Cardiac muscle cell (in vitro differentiated cells and primary cell): ENCODE data around the gene CBLN3. TPM values are rescaled to one million over a fixed set of nuclear protein-coding genes. Genes with fewer than 3 reads are reported as not detected.
"Not testable (repeated sequence)": the region's sequence is repeated elsewhere in the genome, so short reads cannot be mapped to it uniquely, and the experiment has no call there.

ENCODE experiments used
- DNase-seq, 2 donors: peaks; one replicate each; pipeline versions ENCODE4 v3.0.0 to v3.0.0-alpha.2; 2010 to 2017; ENCODE audit warnings: low read depth in 1 of 2, low spot score in 1 of 2
- H3K27ac ChIP-seq: fragments of 200-600 bp; sonication (generic); 2 replicates; pipeline ENCODE4 v1.5.1; 2016
- H3K27me3 ChIP-seq: fragments of 200-600 bp; sonication (generic); 2 replicates; pipeline ENCODE4 v1.6.0; 2016; ENCODE audit warnings: control low read depth
- H3K36me3 ChIP-seq: fragments of 200-600 bp; sonication (generic); 2 replicates; pipeline ENCODE4 v1.5.1; 2016; ENCODE audit warnings: control low read depth
- H3K4me1 ChIP-seq: fragments of 200-600 bp; sonication (generic); 2 replicates; pipeline ENCODE4 v1.8.1; 2017; ENCODE audit warnings: low read depth, mild to moderate bottlenecking, mixed run types
- H3K4me3 ChIP-seq: fragments of 200-600 bp; sonication (generic); 2 replicates; pipeline ENCODE4 v1.5.1; 2016; ENCODE audit warnings: mild to moderate bottlenecking
- H3K9me3 ChIP-seq: fragments of 200-600 bp; sonication (generic); 2 replicates; pipeline ENCODE4 v1.5.1; 2017; ENCODE audit warnings: low read depth, mild to moderate bottlenecking, control low read depth
- polyA plus RNA-seq: library from polyadenylated mRNA; unstranded; fragments of >200 nt; fragmentation: Nextera tagmentation; extraction: Ambion mirVana; gene quantifications from 2 replicates; pipeline ENCODE4 v1.2.1, GENCODE V29; 2016
- total RNA-seq: library from RNA; depleted of rRNA; stranded (reverse); fragments of >200 nt; gene quantifications from 2 replicates; pipeline ENCODE4 v1.2.3, GENCODE V29; 2016
- TF ChIP-seq, protein P1 (sequence below): IDR thresholded peaks from 2 replicates; pipeline ENCODE4 v1.5.1; 2012; ENCODE audit warnings: low read depth, mild to moderate bottlenecking, low read length

CBLN3 gene
- total and polyA plus RNA-seq, 2 experiments from 2014 or later = 3.1 to 3.3 TPM

DNA sequence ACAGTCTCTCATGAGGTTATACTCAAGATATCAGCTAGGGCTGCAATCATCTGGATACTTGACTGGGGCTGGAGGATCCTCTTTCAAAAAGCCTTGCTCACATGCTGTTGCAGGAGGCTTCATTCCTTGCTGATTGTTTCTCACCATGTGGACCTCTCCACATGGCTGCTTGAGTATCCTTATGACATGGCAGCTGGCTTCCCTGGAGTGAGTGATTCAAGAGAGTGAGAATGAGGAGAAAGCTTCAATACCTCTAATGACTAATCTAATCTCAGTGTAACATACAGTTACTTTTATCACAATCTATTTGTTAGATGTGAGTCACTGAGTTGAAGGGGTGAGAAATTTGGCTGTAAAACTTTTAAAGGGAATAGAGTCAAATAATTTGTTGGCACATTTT lies 27.5 kb upstream of the CBLN3 start:
- no peak overlapping the region for H3K27ac ChIP-seq
- DNase-seq = no peak
- H3K9me3 ChIP-seq = peaks cover 2% of the 10 kb centered on the region
- no peak overlapping the region for H3K4me3 ChIP-seq
- TF ChIP-seq, protein P1, sequence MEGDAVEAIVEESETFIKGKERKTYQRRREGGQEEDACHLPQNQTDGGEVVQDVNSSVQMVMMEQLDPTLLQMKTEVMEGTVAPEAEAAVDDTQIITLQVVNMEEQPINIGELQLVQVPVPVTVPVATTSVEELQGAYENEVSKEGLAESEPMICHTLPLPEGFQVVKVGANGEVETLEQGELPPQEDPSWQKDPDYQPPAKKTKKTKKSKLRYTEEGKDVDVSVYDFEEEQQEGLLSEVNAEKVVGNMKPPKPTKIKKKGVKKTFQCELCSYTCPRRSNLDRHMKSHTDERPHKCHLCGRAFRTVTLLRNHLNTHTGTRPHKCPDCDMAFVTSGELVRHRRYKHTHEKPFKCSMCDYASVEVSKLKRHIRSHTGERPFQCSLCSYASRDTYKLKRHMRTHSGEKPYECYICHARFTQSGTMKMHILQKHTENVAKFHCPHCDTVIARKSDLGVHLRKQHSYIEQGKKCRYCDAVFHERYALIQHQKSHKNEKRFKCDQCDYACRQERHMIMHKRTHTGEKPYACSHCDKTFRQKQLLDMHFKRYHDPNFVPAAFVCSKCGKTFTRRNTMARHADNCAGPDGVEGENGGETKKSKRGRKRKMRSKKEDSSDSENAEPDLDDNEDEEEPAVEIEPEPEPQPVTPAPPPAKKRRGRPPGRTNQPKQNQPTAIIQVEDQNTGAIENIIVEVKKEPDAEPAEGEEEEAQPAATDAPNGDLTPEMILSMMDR = no peak
- H3K36me3 ChIP-seq = no peaks in the 10 kb centered on the region
- no peaks in the 10 kb centered on the region for H3K4me1 ChIP-seq
- H3K27me3 ChIP-seq = no peaks in the 10 kb centered on the region

DNA sequence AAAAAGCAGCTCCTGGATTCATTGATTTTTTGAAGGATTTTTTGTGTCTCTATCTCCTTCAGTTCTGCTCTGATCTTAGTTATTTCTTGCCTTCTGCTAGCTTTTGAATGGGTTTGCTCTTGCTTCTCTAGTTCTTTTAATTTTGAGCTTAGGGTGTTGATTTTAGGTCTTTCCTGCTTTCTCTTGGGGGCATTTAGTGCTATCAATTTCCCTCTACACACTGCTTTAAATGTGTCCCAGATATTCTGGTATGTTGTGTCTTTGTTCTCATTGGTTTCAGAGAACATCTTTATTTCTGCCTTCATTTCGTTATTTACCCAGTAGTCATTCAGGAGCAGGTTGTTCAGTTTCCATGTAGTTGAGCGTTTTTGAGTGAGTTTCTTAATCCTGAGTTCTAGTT lies 21.4 kb upstream of the CBLN3 start:
- H3K27me3 ChIP-seq, H3K9me3 ChIP-seq, H3K27ac ChIP-seq, H3K4me1 ChIP-seq, DNase-seq, H3K36me3 ChIP-seq, H3K4me3 ChIP-seq: not testable (repeated sequence)

DNA sequence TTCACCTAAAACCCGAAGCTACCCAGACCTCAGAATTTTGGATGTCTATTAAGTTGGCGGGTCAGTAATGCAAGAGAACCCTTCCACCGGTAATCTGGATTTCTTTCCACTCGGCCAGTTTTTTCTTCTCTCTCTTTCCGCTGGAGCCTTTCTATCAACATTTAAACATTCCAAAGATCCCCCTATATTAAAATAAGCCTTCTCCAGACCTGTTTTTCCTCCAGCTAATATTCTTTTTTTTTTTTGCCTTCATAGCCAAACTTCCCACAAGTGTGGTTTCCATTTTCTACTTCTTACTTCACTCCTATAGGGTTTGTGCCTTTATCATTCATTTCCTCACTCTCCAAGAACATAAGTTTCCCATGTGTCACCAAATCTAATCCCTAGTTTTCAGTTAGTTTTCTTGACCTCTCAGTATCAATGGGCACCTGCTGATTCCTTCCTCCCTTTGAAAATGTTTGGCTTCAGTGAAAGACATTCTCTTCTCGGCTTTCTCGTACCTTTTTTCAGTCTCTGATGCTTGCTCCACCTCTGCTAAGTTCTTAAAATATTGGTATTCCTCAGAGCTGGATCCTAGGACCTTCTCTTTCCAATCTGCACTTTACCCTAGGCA lies 13.7 kb upstream of the CBLN3 start:
- no peaks in the 10 kb centered on the region for H3K27me3 ChIP-seq
- H3K36me3 ChIP-seq = peaks cover 10% of the 10 kb centered on the region
- TF ChIP-seq, protein P1 = no peak
- DNase-seq = no peak
- H3K4me1 ChIP-seq = peaks cover 8% of the 10 kb centered on the region
- H3K27ac ChIP-seq = peak overlapping the region; percentile 98
- no peaks in the 10 kb centered on the region for H3K9me3 ChIP-seq
- H3K4me3 ChIP-seq = peak overlapping the region; percentile 58

DNA sequence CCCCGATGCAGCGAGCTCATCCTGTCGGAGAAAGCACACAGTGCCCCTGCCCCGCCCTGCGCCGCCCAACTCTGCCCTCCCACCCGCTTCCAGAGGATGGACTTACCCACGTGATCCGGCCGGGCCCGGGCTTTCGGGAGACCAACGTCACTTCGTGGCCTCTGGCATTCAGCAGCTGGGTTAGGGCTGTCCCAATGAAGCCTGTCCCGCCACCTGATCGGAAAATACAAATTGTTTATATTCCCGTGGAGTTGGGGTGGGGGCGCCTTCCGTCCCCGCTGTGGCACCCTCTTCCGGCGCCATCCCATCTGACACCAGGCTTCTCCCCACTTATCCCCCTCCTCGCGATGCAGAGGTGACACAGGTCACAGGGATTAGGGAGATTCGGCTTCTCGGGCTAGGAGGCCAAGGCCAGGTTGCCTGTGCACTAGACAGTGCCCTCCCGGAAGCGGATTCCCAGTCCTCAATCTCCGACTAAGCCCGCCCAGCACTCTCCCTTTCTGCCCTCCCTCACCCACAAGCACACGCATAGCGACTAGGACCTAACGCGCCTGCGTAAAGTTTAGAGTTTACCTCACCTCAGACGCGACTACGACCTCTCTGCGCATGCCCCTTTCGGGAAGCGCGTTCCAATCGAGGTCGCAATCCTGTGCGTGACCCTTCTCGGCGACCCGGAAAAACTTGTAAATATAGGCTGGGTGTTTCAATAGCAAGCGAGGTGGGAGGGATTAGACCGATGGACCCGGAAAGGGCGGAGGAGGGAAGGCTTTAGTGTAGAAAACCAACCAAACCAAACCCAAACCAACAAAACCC lies 13.0 kb upstream of the CBLN3 start, which contains the start of gene SDR39U1:
SDR39U1 (minus strand) TSS at position 537 of the 813 bp plus-strand sequence; CDS start at position 530, 7 bp downstream.
- Histone ChIP-seq H3K27me3 (no peaks in the 10 kb centered on the region), H3K4me1 (peaks cover 8% of the 10 kb centered on the region), H3K9me3 (no peaks in the 10 kb centered on the region), H3K27ac (peak within 1 kb of the TSS; percentile 98), H3K4me3 (peak within 1 kb of the TSS; percentile 58), H3K36me3 (peaks cover 16% of the 10 kb centered on the region)
- peak; percentile 99 for DNase-seq
- TF ChIP-seq, protein P1 = no peak

DNA sequence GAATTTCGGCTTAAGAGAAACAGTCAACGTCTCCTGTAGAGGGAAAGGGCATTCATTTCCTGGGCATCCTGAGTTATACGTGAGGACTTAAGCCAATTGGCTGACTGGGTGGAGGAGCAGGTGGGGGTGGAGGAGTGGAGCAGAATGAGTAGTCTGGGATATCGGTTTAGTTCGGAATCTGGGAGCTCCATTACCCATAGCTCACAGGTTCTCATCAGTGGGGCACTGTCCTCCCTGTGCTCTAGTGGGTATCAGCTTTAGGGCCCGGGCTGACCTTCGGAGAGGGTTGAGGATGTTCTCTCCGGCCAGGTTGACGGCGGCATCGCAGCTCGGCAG lies 12.4 kb upstream of the CBLN3 start:
- H3K27ac ChIP-seq = peak overlapping the region; percentile 98
- H3K27me3 ChIP-seq = no peaks in the 10 kb centered on the region
- peaks cover 8% of the 10 kb centered on the region for H3K4me1 ChIP-seq
- H3K4me3 ChIP-seq = peak overlapping the region; percentile 58
- no peaks in the 10 kb centered on the region for H3K9me3 ChIP-seq
- DNase-seq = no peak
- peaks cover 22% of the 10 kb centered on the region for H3K36me3 ChIP-seq
- TF ChIP-seq, protein P1 = no peak

DNA sequence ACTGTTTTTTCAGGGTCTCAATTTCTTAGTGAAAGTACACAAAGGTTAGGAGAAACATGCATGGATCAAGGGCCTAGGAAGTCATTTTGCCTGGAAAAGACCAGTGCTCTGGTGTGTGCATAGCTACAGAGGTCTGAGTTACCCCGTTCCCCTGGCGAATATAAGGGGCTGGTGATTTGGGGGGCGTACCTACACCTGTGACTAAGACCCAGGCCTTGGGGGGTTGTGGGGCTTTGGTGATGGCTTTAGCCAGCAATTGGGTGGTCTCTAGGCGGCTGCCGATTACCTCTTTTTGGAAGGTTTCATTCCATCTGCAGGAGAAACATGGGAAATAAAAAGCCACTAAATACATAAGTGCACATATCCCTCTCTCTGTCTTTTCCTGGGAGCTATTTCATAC lies 12.0 kb upstream of the CBLN3 start:
- Histone ChIP-seq H3K36me3 (peaks cover 23% of the 10 kb centered on the region), H3K4me3 (peak overlapping the region; percentile 58), H3K27me3 (no peaks in the 10 kb centered on the region), H3K9me3 (no peaks in the 10 kb centered on the region), H3K27ac (peak overlapping the region; percentile 98), H3K4me1 (peaks cover 8% of the 10 kb centered on the region)
- no peak for DNase-seq
- TF ChIP-seq, protein P1 = no peak
